ENCODE results near the gene RAC3.

RAC3 gene

DNA sequence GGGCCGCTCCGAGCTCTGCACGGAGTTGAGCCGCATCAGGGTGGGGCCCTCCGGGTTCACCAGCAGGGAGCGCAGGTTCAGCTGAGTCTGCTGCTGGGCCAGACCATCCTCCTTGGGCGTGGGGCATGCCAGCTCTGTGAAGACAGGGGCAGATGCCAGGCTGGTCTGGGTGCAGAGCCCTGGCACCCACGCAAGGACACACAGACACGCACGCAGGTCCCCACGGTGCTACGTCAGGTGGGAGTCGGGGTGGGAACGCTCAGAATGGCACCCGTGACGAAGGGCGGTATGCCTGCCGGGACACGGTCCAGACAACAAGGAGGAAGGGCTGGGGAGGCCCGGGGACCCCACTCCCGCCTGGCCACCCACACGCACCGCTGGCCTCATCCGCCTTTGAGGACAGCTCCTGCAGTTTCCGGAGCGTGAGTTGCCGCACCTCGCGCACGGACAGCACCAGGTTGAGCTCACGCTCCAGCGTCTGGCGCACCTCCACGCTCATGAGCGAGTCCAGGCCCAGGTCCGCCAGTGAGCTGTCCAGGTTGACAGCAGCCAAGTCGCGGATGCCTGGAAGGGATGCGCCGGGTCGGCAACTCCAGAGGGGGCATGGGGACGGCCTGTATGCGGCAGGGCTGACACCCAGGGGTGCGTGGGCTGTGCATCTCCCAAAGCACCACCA is 49.4 kb downstream of the RAC3 start:
- no peak for DNase-seq
- H3K9me3 ChIP-seq, result no peaks in the 10 kb centered on the region
- H3K4me1 ChIP-seq, result no peaks in the 10 kb centered on the region
- peaks cover 76% of the 10 kb centered on the region for H3K36me3 ChIP-seq
- no peak overlapping the region for H3K4me3 ChIP-seq (ENCODE audit: low read depth, low read length)
- peak; percentile 7; the same call in 1 of the 2 replicates for TF ChIP-seq CTCF (IDR thresholded peaks at IDR 0.05; ENCODE audit: low read depth, low read length)
- no peaks in the 10 kb centered on the region for H3K27me3 ChIP-seq

- Histone ChIP-seq H3K4me1 (no peaks in the 10 kb centered on the region), H3K9me3 (no peaks in the 10 kb centered on the region), H3K4me3 (ENCODE audit: low read depth, low read length) (no peak overlapping the region), H3K27me3 (no peaks in the 10 kb centered on the region), H3K36me3 (peaks cover 82% of the 10 kb centered on the region)
- TF ChIP-seq CTCF (IDR thresholded peaks at IDR 0.05; ENCODE audit: low read depth, low read length), result no peak
- DNase-seq, result no peak
Observed at GRCh38 chr17:82081546-82081945, 50.1 kb downstream of the RAC3 start.

DNA sequence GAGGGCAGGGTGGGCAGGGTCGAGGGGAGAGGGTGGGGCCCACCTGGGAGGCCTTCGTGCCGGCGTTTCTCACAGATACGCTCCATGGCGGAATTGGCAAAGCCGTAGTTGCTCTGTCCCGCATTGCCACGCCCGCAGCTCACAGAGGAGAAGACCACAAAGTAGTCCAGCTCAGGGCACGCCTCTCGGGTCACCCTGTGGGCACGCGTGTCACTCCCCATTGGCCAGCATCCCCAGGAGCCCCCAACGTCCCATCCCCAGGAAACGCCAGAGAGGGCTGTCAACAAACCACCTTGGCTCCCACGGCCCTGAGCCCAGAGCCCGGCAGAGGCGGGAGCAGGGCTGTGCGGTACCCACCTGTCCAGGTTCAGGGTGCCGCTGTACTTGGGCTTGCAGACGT is 50.5 kb downstream of the RAC3 start:
- Histone ChIP-seq H3K27me3 (no peaks in the 10 kb centered on the region), H3K4me3 (ENCODE audit: low read depth, low read length) (no peak overlapping the region), H3K4me1 (no peaks in the 10 kb centered on the region), H3K9me3 (no peaks in the 10 kb centered on the region), H3K36me3 (peaks cover 87% of the 10 kb centered on the region)
- no peak for TF ChIP-seq CTCF (IDR thresholded peaks at IDR 0.05; ENCODE audit: low read depth, low read length)
- DNase-seq, result no peak

- Histone ChIP-seq H3K4me1 (no peaks in the 10 kb centered on the region), H3K4me3 (ENCODE audit: low read depth, low read length) (no peak overlapping the region), H3K9me3 (no peaks in the 10 kb centered on the region), H3K36me3 (peaks cover 92% of the 10 kb centered on the region), H3K27me3 (no peaks in the 10 kb centered on the region)
- TF ChIP-seq CTCF (IDR thresholded peaks at IDR 0.05; ENCODE audit: low read depth, low read length), result no peak
- DNase-seq, result no peak
Observed at GRCh38 chr17:82082456-82082855, 51.0 kb downstream of the RAC3 start.

DNA sequence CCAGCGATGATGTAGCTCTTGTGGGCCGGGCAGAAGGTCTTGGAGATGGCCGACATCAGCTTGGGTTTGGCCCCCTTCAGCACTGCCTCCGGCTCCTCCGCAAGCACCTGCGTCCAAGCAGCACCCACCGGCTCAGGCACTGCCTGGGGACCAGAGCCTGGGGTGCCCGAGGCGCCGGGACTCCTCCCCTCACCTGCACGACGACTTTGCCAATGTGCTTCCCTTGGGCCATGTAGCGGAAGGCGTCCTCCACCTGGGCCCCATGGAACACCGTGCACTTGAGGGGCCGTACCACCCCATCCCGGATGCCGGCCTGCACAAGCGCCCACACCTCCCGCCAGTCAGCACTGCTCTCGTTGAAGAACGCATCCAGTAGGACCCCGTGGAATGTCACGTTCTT is 51.5 kb downstream of the RAC3 start:
- Histone ChIP-seq H3K9me3 (no peaks in the 10 kb centered on the region), H3K4me3 (ENCODE audit: low read depth, low read length) (no peak overlapping the region), H3K4me1 (no peaks in the 10 kb centered on the region), H3K36me3 (peaks cover 92% of the 10 kb centered on the region), H3K27me3 (no peaks in the 10 kb centered on the region)
- DNase-seq, result no peak
- no peak for TF ChIP-seq CTCF (IDR thresholded peaks at IDR 0.05; ENCODE audit: low read depth, low read length)
